NCI-H1694 (cell line): Measurements from ENCODE around the gene TOMM20.

Experiments
- DNase-seq: peaks from one replicate; lab custom pipeline; 2025; lab: John Stamatoyannopoulos, UW

Gene TOMM20

DNA sequence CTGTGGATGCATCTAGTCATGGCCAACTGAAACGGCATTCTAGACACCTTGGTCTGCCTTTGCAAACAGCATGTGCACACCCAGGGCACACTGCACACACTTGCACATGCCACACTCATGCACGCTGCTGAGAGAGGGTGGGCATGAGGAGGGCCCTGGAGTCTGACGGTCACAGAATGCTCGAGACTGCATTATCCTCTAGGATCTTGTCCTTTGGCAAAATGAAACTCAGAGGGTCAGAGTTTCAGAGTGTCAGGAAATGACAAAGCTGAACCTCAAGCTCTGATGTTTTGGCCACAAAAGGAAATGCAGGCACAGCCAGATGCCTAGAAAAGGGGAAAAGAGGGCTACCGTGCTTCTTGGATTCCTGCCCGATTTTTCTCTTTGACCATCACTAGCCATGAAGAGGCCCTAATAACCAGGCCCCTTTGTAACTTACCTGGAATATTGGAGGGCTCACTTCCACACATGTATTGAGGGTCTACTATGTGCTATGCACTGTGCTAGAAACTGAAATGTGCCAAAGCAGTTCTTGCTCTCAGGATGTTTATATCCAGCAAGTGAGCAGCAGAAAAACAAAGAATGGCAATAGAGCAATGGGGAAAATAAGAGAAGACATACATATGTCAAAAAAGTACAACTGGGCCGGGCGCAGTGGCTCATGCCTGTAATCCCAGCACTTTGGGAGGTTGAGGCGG lies 65.4 kb downstream of the TOMM20 start:
- DNase-seq: no peak

DNA sequence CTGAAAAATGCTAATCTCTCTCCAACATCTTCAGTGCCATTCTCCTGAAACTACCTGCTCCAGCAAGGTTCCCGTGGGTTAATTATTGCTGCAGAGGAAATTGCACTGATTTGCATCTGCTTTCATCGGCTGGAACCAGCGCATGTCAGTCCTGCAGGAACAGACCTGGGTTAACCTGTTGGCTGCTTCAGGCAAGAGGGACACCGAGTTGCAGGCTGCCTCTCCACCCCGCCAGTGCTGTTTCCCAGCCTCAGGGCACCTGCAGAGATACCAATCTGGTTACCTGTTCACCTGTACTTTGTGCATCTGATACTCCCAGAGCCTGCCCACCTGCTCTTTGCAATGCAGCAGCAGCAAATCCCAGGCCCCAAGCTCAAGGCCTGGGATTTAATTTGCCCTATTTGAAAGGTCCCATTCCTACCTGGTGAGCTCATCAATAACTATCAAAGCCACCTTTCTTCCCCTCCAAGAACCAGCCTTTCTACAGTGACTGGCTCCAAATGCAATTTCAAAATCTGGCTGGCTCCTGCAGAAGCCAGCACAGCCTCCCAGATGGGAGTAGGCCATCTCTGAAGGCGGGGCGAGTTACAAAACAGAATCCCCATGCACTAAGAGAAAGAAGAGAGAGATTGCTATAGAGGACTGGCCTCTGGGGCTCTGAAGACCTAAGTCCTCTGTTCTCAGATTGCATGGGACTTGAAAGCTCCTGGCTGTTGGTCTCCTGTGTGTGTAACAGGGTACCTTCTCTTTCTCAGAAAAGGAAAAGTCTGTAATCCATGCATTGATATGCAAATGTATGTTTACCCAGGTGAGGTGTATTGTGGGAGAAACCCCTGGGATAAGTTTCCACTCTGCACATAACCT lies 67.8 kb downstream of the TOMM20 start:
- no peak for DNase-seq
